ENCODE measurements around the gene DIPK1A. TPM values are rescaled to one million over a fixed set of nuclear protein-coding genes. Genes with fewer than 3 reads are reported as not detected.

Gene DIPK1A
- polyA plus RNA-seq, 1 experiment, result 12.3 TPM

- TF ChIP-seq CTCF (IDR thresholded peaks at IDR 0.05; ENCODE audit: insufficient read depth, low read depth, low read length), result no peak
- CTCF ChIA-PET, result interaction anchor here (0.6 to 6.5 kb wide), 18 partner anchors 9 to 204 kb away, joined by 3 to 134 read pairs (median 7); partner anchors contain the start of gene DIPK1A
Observed at GRCh38 chr1:92857817-92858216, 103.4 kb downstream of the DIPK1A start.

GRCh38 chr1:92855236-92855635 lies 106.0 kb downstream of the DIPK1A start:
- ChIA-PET CTCF (interaction anchor here (1.3 to 6.5 kb wide), 3 partner anchors 105 to 138 kb away, joined by 3 to 133 read pairs (median 8); partner anchors contain the start of gene DIPK1A), POLR2A (no interaction called here)
- H3K36me3 ChIP-seq (ENCODE audit: control insufficient read depth, insufficient read depth, low read length), result no peaks in the 10 kb centered on the region
- no peaks in the 10 kb centered on the region for H3K27me3 ChIP-seq (ENCODE audit: control insufficient read depth, insufficient read depth, low read length)
- H3K4me3 ChIP-seq (ENCODE audit: low read depth, low read length), result no peak overlapping the region
- TF ChIP-seq CTCF (IDR thresholded peaks at IDR 0.05; ENCODE audit: insufficient read depth, low read depth, low read length), result no peak
- DNase-seq (ENCODE audit: low read depth), result no peak

More at GRCh38 chr1:92857817-92858216, 103.4 kb downstream of the DIPK1A start:
- no peak for DNase-seq (ENCODE audit: low read depth)
- Histone ChIP-seq H3K4me3 (ENCODE audit: low read depth, low read length) (no peak overlapping the region), H3K27me3 (ENCODE audit: control insufficient read depth, insufficient read depth, low read length) (no peaks in the 10 kb centered on the region), H3K36me3 (ENCODE audit: control insufficient read depth, insufficient read depth, low read length) (no peaks in the 10 kb centered on the region)
- POLR2A ChIA-PET, result no interaction called here

- no peaks in the 10 kb centered on the region; the same call in 1 of the 2 replicates for H3K36me3 ChIP-seq (ENCODE audit: control insufficient read depth, insufficient read depth, low read length)
- ChIA-PET CTCF (interaction anchor here (0.8 to 6.5 kb wide), 6 partner anchors 11 to 140 kb away, joined by 3 to 133 read pairs (median 3); partner anchors contain the start of gene DIPK1A), POLR2A (no interaction called here)
- DNase-seq (ENCODE audit: low read depth), result no peak
- no peak overlapping the region for H3K4me3 ChIP-seq (ENCODE audit: low read depth, low read length)
- H3K27me3 ChIP-seq (ENCODE audit: control insufficient read depth, insufficient read depth, low read length), result no peaks in the 10 kb centered on the region
- no peak for TF ChIP-seq CTCF (IDR thresholded peaks at IDR 0.05; ENCODE audit: insufficient read depth, low read depth, low read length)
Observed at GRCh38 chr1:92854101-92854785, 107.0 kb downstream of the DIPK1A start.

- no peak overlapping the region for H3K4me3 ChIP-seq (ENCODE audit: low read depth, low read length)
- ChIA-PET CTCF (interaction anchor here (0.8 to 1.9 kb wide), 6 partner anchors 17 to 141 kb away, joined by 3 to 8 read pairs (median 3); partner anchors contain the start of gene DIPK1A), POLR2A (no interaction called here)
- no peak for TF ChIP-seq CTCF (IDR thresholded peaks at IDR 0.05; ENCODE audit: insufficient read depth, low read depth, low read length)
- H3K27me3 ChIP-seq (ENCODE audit: control insufficient read depth, insufficient read depth, low read length), result no peaks in the 10 kb centered on the region
- no peaks in the 10 kb centered on the region; the same call in 1 of the 2 replicates for H3K36me3 ChIP-seq (ENCODE audit: control insufficient read depth, insufficient read depth, low read length)
- DNase-seq (ENCODE audit: low read depth), result no peak
Observed at GRCh38 chr1:92853299-92853698, 108.0 kb downstream of the DIPK1A start.

- no peak for TF ChIP-seq CTCF (IDR thresholded peaks at IDR 0.05; ENCODE audit: insufficient read depth, low read depth, low read length)
Observed at GRCh38 chr1:92851729-92852128, 109.5 kb downstream of the DIPK1A start.

More at GRCh38 chr1:92851729-92852128, 109.5 kb downstream of the DIPK1A start:
- Histone ChIP-seq H3K36me3 (ENCODE audit: control insufficient read depth, insufficient read depth, low read length) (no peaks in the 10 kb centered on the region; the same call in none of the 2 replicates), H3K27me3 (ENCODE audit: control insufficient read depth, insufficient read depth, low read length) (no peaks in the 10 kb centered on the region), H3K4me3 (ENCODE audit: low read depth, low read length) (no peak overlapping the region)
- no peak for DNase-seq (ENCODE audit: low read depth)
- CTCF ChIA-PET, result interaction anchor here (1.1 to 2.9 kb wide), 2 partner anchors 142 to 211 kb away, joined by 3 to 7 read pairs; no protein-coding TSS in a partner anchor
- POLR2A ChIA-PET, result no interaction called here

All from BJ (cell line).